T-helper 9 cell (primary cell): ENCODE measurements around the gene LBX2.
"Not testable (repeated sequence)": the region's sequence is repeated elsewhere in the genome, so short reads cannot be mapped to it uniquely, and the experiment has no call there.

Source experiments
- DNase-seq: peaks from one replicate; pipeline ENCODE4 v3.0.0-alpha.2; 2020

The LBX2 gene

GRCh38 chr2:74503506-74504475, 4.4 kb upstream of the LBX2 start:
- DNase-seq: no peak

DNA sequence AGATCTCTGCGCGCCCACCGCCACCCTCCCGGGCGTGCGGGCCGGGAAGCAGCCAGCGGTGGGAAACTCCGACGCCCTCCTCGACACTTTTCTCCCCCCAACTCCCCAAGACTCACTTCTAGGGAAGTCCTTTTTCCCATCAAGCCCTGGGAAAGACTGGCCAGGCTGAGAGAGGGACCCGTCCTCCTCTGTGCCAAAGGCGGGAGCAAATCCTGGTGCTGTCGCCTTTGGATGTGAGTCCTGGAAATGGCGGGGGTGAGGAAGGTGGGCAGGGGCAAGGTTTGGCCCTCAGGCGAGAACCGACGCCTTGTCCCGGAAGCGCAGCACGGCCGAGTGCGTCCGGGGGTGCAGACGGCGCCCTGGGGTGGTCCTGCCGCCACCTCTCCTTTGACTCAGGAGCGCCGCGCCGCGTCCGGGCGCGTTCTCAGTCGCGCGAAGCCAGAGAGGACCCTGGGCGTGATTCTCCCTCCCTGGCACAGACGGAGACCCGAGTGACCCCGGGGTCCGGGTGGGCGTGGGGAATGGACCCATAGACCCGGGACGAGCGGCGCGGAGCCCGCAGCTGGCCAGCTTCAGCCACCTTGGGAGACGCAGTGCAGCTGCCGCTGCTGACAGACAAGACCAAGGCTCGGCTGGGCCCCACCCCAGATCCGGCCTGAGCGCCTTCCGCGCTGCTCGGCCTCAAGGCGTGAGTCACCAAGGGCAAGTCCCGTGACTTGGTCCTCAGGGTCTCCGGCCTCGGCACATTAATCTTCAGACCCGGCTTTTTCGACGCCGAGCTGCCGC, 3.5 kb upstream of the LBX2 start:
- DNase-seq: no peak

- no peak for DNase-seq
Measured at GRCh38 chr2:74502147-74502719, 2.8 kb upstream of the LBX2 start.

DNA sequence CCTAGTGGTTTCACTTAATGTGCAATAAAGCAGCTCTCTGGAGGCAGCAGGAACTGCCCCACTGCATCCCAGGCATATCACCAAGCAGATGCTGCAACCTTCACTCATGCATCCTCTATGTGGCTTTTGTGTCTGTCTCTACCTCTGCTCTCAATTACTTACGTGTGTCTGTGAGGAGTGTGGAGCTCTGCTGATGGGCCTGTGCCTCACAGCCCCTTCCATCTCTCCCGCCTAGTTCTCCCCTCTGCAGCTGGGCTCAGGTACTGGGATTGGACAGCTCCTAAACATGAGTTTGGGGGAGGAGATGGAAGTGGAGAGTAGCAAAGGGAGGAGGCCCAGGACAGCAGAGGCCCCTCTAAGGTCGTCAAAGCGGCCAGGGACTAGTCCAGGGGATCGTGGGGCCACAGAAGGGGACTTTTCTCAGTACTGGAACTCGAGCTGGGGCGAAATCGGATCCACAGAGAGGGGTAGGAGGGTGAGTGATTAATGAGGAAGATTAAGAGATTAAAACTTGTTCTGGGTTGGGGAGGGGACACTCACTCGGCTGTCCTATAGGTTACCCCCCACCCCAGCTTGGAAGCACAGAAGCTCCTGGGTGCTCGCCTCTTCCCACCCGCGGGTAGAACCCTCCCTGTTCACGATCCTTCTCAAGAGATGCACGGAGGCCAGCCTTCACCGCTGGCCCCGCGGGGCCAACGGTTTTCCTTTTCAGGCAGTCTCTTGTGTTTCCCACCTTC, 2.1 kb upstream of the LBX2 start:
- no peak for DNase-seq

GRCh38 chr2:74500578-74500946, 1.2 kb upstream of the LBX2 start:
- no peak for DNase-seq

DNA sequence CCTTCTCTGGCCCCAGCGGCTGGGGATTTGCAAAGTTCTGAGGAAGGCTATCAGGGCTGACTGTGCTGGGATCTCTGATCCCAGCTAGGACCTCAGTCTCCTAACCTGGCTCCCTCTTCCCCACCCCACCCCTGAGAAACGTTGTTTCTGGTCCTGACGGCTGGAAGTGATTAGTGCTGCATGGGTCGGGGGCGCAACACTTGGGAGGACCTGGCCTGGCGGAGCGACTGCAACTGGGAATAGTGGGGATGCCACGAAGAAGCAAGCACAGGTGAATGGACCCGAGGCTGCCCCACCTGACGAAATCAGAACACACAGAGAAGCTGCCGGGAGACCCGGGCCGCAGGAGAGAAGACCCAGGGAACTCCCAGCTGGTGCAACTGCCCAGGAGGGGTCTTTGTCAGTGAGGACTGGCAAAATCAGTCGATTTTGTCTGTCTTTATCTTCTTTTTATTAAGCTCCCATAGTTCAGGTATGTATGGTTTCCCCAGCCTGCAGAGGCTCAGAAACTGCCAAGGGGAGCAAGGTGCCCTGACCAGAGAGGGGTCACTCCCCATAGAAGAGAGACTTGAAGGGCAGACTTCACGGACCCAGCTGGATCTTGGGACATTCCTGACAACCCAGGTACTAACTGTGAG, 656 bp upstream of the LBX2 start:
- DNase-seq: no peak

- no peak for DNase-seq
Measured at GRCh38 chr2:74498500-74499266, 720 bp downstream of the LBX2 start.

- DNase-seq: no peak
Measured at GRCh38 chr2:74497777-74498499, 1.5 kb downstream of the LBX2 start.

DNA sequence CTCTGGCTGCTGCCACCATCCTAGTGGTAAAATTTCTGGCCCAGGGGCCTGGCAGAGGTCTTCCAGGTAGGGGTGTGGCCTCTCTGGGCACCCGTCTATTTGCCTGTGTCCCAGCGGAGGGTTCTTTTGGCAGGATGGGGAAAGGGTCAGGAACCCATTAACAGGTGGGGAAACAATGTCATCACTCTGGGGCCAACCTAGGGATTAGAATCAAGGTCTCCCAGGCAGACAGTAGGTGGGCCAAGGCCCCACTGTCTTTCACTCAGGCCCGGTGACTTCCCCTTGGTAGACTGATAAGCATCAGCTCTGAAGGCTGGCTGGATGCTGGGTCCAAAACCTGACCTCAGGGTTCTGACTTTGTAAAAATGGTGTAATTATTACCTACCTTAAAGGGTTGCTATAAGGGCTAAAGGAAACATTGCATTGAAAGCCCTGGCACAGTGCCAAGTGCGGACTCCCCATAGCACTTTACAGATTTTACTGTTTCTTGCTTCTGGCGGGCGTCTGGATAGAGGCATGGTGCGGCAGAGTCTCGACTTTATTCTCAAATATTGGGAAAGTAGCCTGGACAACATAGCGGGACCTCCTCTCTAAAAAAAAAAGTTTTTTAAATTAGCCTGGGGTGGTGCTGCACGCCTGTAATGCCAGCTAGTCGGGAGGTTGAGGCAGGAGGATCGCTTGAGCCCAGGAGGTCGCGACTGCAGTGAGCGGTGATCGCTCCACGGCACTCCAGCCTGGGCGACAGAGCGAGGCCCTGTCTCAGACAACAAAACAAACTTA, 2.2 kb downstream of the LBX2 start:
- no peak for DNase-seq

- no peak for DNase-seq
Measured at GRCh38 chr2:74495440-74495839, 4.0 kb downstream of the LBX2 start.

DNA sequence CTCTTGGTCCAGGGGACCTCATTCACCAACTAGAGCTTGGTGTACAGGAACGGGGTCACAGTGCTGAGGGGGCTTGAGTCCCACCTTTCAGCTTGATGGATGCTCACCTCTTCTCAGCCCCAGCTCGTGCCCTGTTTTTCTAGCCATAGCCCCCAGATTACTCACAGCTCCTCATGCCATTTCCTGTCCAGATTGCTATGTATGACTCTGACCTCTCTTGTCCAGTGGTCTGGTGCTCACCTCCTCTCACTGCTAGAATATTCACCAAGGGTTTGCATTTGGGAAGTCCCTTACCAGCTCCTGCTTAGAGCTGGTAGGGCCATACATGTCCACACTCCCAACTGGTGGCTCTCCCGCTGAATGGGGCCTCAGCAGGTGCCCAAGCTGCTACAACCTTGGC, 5.9 kb downstream of the LBX2 start:
- no peak for DNase-seq

DNA sequence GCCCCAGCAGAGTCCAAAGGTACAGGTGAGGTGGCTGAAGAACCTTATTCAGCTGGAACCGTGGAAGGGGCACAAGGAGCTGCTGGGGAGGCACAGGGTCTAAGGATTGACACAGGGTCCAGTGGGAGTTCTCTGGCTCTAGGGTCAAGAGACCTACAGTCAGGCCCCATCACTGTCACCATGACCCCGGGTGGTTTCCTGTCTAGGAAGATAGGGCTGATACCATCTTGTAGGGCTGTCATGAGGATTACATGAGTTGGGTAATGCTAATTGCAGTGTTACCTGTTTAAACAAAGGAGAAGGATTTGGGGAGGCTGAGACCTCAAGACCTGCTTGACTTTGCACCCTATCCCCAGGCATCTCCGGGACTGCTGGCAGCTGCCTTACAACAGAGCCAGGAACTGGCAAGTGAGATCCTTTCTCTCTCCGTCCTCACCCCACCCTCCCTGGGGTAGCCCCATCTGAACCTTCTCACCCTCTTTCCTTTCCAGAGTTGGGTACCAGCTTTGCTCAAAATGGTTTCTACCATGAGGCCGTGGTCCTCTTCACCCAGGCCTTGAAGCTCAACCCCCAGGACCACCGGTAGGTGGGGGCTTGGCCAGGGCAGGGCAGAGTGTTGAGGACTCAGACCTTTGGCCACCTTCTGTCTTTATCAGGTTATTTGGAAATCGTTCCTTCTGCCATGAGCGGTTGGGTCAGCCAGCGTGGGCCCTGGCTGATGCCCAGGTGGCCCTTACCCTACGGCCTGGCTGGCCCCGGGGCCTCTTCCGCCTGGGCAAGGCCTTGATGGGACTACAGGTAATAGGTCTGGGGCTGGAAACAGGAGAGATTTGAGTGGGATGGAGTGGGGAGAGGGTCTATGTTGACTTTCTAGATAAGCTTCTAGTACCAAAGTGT, 7.5 kb downstream of the LBX2 start:
- no peak for DNase-seq

DNA sequence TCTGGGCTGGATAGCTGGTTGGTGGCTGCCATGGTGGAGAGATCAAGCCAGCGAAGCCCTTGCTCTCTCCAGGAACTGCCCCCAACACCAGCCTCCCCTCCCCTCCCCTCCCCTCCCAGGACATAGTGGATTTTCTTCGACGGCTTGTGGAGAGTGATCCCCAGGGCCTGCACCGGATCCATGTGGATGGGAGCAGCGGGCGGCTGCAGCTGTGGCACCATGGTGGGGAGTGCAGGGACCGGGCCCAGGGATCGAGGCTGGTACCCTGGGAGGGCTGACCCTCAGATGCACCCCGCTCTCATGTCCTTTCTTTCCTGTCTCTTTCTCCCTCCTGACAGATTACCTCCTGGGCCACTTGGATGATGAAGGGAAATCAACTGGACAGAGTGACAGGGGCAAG, 9.5 kb downstream of the LBX2 start:
- DNase-seq: no peak

- DNase-seq: no peak
Measured at GRCh38 chr2:74488643-74489481, 10.5 kb downstream of the LBX2 start.

GRCh38 chr2:74486141-74486540, 13.3 kb downstream of the LBX2 start:
- DNase-seq: no peak

DNA sequence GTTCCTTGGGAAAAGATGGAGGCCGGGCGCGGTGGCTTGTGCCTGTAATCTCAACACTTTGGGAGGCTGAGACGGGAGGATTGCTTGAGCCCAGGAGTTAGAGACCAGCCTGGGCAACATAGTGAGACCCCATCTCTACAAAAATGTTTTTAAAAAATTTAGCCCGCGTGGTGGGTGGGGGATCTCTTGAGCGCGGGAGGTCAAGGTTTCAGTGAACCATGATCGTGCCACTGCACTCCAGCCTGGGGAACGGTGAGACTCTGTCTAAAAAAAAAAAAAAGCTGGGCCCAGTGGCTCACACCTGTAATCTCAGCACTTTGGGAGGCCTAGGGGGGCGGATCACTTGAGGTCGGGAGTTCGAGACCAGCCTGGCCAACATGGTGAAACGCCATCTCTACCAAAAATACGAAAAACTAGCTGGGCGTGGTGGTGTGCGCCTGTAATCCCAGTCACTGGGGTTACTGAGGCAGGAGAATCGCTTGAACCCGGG, 15.7 kb downstream of the LBX2 start:
- not testable (repeated sequence) for DNase-seq

GRCh38 chr2:74482801-74483674, 16.4 kb downstream of the LBX2 start, which contains the start of the genes CCDC142 and TTC31:
Gene CCDC142, minus strand, starts transcription at chr2:74482998. Its CDS starts 161 bp downstream, at chr2:74482837.
Gene TTC31, plus strand, starts transcription at chr2:74483081. Its CDS starts 15 bp downstream, at chr2:74483096.
- DNase-seq: peak; percentile 85
